Measurements from ENCODE around the gene LRRN3. TPM values are rescaled to one million over a fixed set of nuclear protein-coding genes. Genes with fewer than 3 reads are reported as not detected.

Gene LRRN3
- total RNA-seq, 1 donor from 2014 or later = 2.2 TPM

DNA sequence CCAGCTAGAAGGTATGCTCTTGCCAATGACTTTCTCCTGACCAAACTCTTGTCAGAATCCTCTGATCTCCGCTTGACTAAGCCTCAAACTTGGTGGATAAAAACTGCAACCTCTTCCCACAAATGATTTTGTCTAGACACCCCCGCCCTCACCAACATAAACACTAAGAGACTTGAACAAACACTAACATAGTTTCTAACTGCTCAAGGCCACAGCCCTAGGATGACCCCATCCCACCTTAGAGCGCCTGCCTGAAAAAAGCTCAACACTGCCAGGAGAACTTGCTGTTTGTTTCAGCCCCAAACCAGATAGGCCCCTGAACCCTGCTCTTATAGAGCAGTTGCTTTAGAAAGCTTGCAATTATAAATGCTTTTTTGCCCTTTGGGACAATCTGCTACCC is 71.8 kb downstream of the LRRN3 start:
- no peaks in the 10 kb centered on the region for H3K36me3 Mint-ChIP-seq (ENCODE audit: low read depth, unreplicated experiment)
- H3K27me3 ChIP-seq (ENCODE audit: insufficient read depth, low read length) = no peaks in the 10 kb centered on the region
- H3K4me1 ChIP-seq (ENCODE audit: insufficient read depth, low read length) = peaks cover 8% of the 10 kb centered on the region
- no peaks in the 10 kb centered on the region for H3K9me3 Mint-ChIP-seq (ENCODE audit: unreplicated experiment)
- no peak overlapping the region for H3K27ac ChIP-seq (ENCODE audit: low read depth, low read length)
- TF ChIP-seq, protein P1, sequence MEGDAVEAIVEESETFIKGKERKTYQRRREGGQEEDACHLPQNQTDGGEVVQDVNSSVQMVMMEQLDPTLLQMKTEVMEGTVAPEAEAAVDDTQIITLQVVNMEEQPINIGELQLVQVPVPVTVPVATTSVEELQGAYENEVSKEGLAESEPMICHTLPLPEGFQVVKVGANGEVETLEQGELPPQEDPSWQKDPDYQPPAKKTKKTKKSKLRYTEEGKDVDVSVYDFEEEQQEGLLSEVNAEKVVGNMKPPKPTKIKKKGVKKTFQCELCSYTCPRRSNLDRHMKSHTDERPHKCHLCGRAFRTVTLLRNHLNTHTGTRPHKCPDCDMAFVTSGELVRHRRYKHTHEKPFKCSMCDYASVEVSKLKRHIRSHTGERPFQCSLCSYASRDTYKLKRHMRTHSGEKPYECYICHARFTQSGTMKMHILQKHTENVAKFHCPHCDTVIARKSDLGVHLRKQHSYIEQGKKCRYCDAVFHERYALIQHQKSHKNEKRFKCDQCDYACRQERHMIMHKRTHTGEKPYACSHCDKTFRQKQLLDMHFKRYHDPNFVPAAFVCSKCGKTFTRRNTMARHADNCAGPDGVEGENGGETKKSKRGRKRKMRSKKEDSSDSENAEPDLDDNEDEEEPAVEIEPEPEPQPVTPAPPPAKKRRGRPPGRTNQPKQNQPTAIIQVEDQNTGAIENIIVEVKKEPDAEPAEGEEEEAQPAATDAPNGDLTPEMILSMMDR (IDR thresholded peaks at IDR 0.05; ENCODE audit: insufficient read depth, low read depth, low read length) = no peak
- no peak for TF ChIP-seq EZH2 (IDR thresholded peaks at IDR 0.05; ENCODE audit: insufficient read depth, low read length)
- H3K4me3 ChIP-seq (ENCODE audit: insufficient read depth, low read depth, low read length) = no peak overlapping the region
- H3K79me2 ChIP-seq (ENCODE audit: insufficient read depth, low read length) = no peaks in the 10 kb centered on the region
- H4K20me1 ChIP-seq (ENCODE audit: insufficient read depth, low read length) = no peaks in the 10 kb centered on the region
- peaks cover 9% of the 10 kb centered on the region for H3K4me1 Mint-ChIP-seq (ENCODE audit: low read depth, unreplicated experiment)
- peak; percentile 45 for DNase-seq (ENCODE audit: low read depth)
- H3K27me3 Mint-ChIP-seq (ENCODE audit: low read depth, unreplicated experiment) = no peaks in the 10 kb centered on the region
- H3K9me3 ChIP-seq (ENCODE audit: insufficient read depth, low read depth, low read length) = no peaks in the 10 kb centered on the region
- no peak overlapping the region for H3K27ac Mint-ChIP-seq (ENCODE audit: unreplicated experiment)
- no peak for FAIRE-seq
- H3K36me3 ChIP-seq (ENCODE audit: insufficient read depth, low read length) = no peaks in the 10 kb centered on the region
- H2AFZ ChIP-seq (ENCODE audit: low read depth, low read length) = no peak overlapping the region
- no peak overlapping the region for H3K9ac ChIP-seq (ENCODE audit: low read length)
- H3K4me3 Mint-ChIP-seq (ENCODE audit: unreplicated experiment) = no peak overlapping the region
- no peak overlapping the region for H3K4me2 ChIP-seq (ENCODE audit: low read length)

DNA sequence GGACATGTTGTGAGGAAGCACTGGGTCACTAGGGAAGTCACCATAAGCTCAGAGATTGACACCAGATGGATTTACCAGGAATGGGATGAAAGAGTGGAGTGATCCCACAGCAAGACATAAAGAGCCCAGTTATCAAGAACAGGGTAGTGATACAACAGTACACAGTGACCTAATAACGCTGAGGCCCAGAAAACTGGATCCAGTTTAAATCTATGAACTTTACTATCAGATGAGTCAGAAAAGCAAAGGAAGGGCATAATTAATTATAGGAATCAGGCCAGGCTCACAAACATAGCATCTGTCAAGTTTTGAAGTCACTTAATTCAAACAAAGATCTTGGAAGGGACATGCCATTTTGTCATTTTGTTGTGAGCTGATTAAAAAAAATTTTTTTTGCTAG is 73.5 kb downstream of the LRRN3 start:
- TF ChIP-seq EZH2 (IDR thresholded peaks at IDR 0.05; ENCODE audit: insufficient read depth, low read length) = no peak
- TF ChIP-seq, protein P1 (IDR thresholded peaks at IDR 0.05; ENCODE audit: insufficient read depth, low read depth, low read length) = no peak
- Histone ChIP-seq H3K4me2 (ENCODE audit: low read length) (no peak overlapping the region), H3K27ac (ENCODE audit: low read depth, low read length) (no peak overlapping the region), H4K20me1 (ENCODE audit: insufficient read depth, low read length) (no peaks in the 10 kb centered on the region), H3K27me3 (ENCODE audit: insufficient read depth, low read length) (no peaks in the 10 kb centered on the region), H3K4me3 (ENCODE audit: insufficient read depth, low read depth, low read length) (no peak overlapping the region), H3K79me2 (ENCODE audit: insufficient read depth, low read length) (no peaks in the 10 kb centered on the region), H3K9me3 (ENCODE audit: insufficient read depth, low read depth, low read length) (no peaks in the 10 kb centered on the region), H3K9ac (ENCODE audit: low read length) (no peak overlapping the region), H3K36me3 (ENCODE audit: insufficient read depth, low read length) (no peaks in the 10 kb centered on the region), H2AFZ (ENCODE audit: low read depth, low read length) (no peak overlapping the region), H3K4me1 (ENCODE audit: insufficient read depth, low read length) (peaks cover 4% of the 10 kb centered on the region)
- Mint-ChIP-seq H3K4me3 (ENCODE audit: unreplicated experiment) (no peak overlapping the region), H3K27ac (ENCODE audit: unreplicated experiment) (no peak overlapping the region), H3K36me3 (ENCODE audit: low read depth, unreplicated experiment) (no peaks in the 10 kb centered on the region), H3K27me3 (ENCODE audit: low read depth, unreplicated experiment) (no peaks in the 10 kb centered on the region), H3K4me1 (ENCODE audit: low read depth, unreplicated experiment) (peaks cover 7% of the 10 kb centered on the region), H3K9me3 (ENCODE audit: unreplicated experiment) (no peaks in the 10 kb centered on the region)
- DNase-seq (ENCODE audit: low read depth) (no peak), FAIRE-seq (no peak)

DNA sequence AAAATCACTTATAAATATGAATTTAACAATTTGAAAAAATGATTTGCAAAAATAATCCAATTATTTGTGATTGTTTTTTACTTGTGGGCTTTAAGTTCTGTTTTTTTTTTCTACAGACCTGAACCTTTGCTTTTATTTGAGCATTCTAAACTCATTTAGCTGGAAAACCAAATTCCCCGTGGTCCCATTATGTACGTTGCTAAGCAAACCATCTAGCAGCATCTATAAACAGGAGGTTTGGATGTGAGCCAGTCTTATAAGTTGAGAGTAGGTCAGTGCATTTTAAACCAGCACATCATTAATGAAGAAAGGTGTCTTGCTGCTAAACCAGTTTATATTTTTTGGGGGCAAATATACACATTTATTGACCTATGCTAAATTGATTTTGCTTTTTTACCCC is 77.3 kb downstream of the LRRN3 start:
- DNase-seq (ENCODE audit: low read depth) (peak; percentile 17), FAIRE-seq (no peak)
- Mint-ChIP-seq H3K9me3 (ENCODE audit: unreplicated experiment) (peaks cover 2% of the 10 kb centered on the region), H3K4me3 (ENCODE audit: unreplicated experiment) (no peak overlapping the region), H3K36me3 (ENCODE audit: low read depth, unreplicated experiment) (no peaks in the 10 kb centered on the region), H3K27ac (ENCODE audit: unreplicated experiment) (no peak overlapping the region), H3K27me3 (ENCODE audit: low read depth, unreplicated experiment) (no peaks in the 10 kb centered on the region), H3K4me1 (ENCODE audit: low read depth, unreplicated experiment) (peaks cover 9% of the 10 kb centered on the region)
- H2AFZ ChIP-seq (ENCODE audit: low read depth, low read length) = no peak overlapping the region
- TF ChIP-seq EZH2 (IDR thresholded peaks at IDR 0.05; ENCODE audit: insufficient read depth, low read length) = no peak
- TF ChIP-seq, protein P1 (IDR thresholded peaks at IDR 0.05; ENCODE audit: insufficient read depth, low read depth, low read length) = no peak
- no peaks in the 10 kb centered on the region for H3K36me3 ChIP-seq (ENCODE audit: insufficient read depth, low read length)
- no peaks in the 10 kb centered on the region for H4K20me1 ChIP-seq (ENCODE audit: insufficient read depth, low read length)
- H3K9me3 ChIP-seq (ENCODE audit: insufficient read depth, low read depth, low read length) = no peaks in the 10 kb centered on the region
- H3K27ac ChIP-seq (ENCODE audit: low read depth, low read length) = no peak overlapping the region
- H3K4me1 ChIP-seq (ENCODE audit: insufficient read depth, low read length) = no peaks in the 10 kb centered on the region
- no peaks in the 10 kb centered on the region for H3K27me3 ChIP-seq (ENCODE audit: insufficient read depth, low read length)
- no peak overlapping the region for H3K4me2 ChIP-seq (ENCODE audit: low read length)
- no peak overlapping the region for H3K9ac ChIP-seq (ENCODE audit: low read length)
- H3K79me2 ChIP-seq (ENCODE audit: insufficient read depth, low read length) = no peaks in the 10 kb centered on the region
- H3K4me3 ChIP-seq (ENCODE audit: insufficient read depth, low read depth, low read length) = no peak overlapping the region
